ENCODE measurements around the gene LMX1A. TPM values are rescaled to one million over a fixed set of nuclear protein-coding genes. Genes with fewer than 3 reads are reported as not detected.

LMX1A gene
- total and polyA plus RNA-seq, 9 of the 15 experiments (the other 6 are each of a cell fraction or from before 2014, with no cell fraction given), result not detected

- TF ChIP-seq USF2 (CRISPR knock-in tag; IDR thresholded peaks at IDR 0.05), result no peak
- no peak for TF ChIP-seq CXXC5 (CRISPR knock-in tag; IDR thresholded peaks at IDR 0.05)
These were observed 122.4 kb downstream of the LMX1A start (continued) for GRCh38 chr1:165234149-165234548.

GRCh38 chr1:165228676-165229075, 127.8 kb downstream of the LMX1A start:
- H3K9ac ChIP-seq (ENCODE audit: insufficient read depth in 1 of 2, low read depth in 2 of 2, low read length in 2 of 2), result no peak overlapping the region
- FAIRE-seq, result no peak
- DNase-seq (ENCODE audit: extremely low read depth in 1 of 4, low spot score in 3 of 4), result peak in 2 of 4 experiments; percentile 12 to 22
- no peaks in the 10 kb centered on the region for H3K9me1 ChIP-seq (ENCODE audit: control insufficient read depth, insufficient read depth, low read length)
- peak; percentile 90 for ATAC-seq
- in situ Hi-C loops (cut with MboI), result no loop called here
- no peaks in the 10 kb centered on the region for H3K4me1 ChIP-seq (replicated peaks in 1 of 2; ENCODE audit: control insufficient read depth in 2 of 2, insufficient read depth in 2 of 2, low read length in 2 of 2)
- ChIA-PET POLR2A (interaction anchor here (1.0 kb wide), 1 partner anchor 10 kb away, joined by 3 read pairs; no protein-coding TSS in a partner anchor), CTCF (ENCODE audit: low intra/inter-chr PET ratio) (no interaction called here)
- H3K27ac ChIP-seq (ENCODE audit: extremely low read depth, low read depth, low read length), result no peak overlapping the region
- intact Hi-C loops (cut with micrococcal nuclease), result no loop called here
- no TSS peak for BruUV-seq (replicated peaks)
- no peaks in the 10 kb centered on the region for H3K79me2 ChIP-seq (ENCODE audit: control insufficient read depth, insufficient read depth, low read length)
- no peak overlapping the region for H2AFZ ChIP-seq (ENCODE audit: low read depth, low read length)
- no peaks in the 10 kb centered on the region for H3K36me3 ChIP-seq (ENCODE audit: control insufficient read depth, insufficient read depth, low read length)
- no peaks in the 10 kb centered on the region for H3K9me3 ChIP-seq (replicated peaks; ENCODE audit: control insufficient read depth, insufficient read depth, low read depth, low read length)
- no peaks in the 10 kb centered on the region for H4K20me1 ChIP-seq (replicated peaks; ENCODE audit: control insufficient read depth, insufficient read depth, low read length)
- no peak overlapping the region for H3K4me2 ChIP-seq (ENCODE audit: insufficient read depth, low read length)
- 0% methylated on average over 2 of the region's 2 CpGs for WGBS (ENCODE audit: insufficient coverage, low coverage, missing lambda C conversion rate)
- no peaks in the 10 kb centered on the region for H3K27me3 ChIP-seq (ENCODE audit: control insufficient read depth in 2 of 2, insufficient read depth in 2 of 2, low read length in 2 of 2)
- H3K4me3 ChIP-seq, result no peak overlapping the region
- TF ChIP-seq U2AF1 (optimal IDR thresholded peaks at IDR 0.05; ENCODE audit: low read depth, low read length) (no peak), VEZF1 (CRISPR knock-in tag; IDR thresholded peaks at IDR 0.05) (0 out of 2 replicates have a peak, but pooled peaks have one; percentile 31), CBFA2T3 (IDR thresholded peaks at IDR 0.05) (peak; percentile 18; the same call in 1 of the 2 replicates), NCOA4 (IDR thresholded peaks at IDR 0.05; ENCODE audit: partially characterized antibody) (no peak), ZNF766 (CRISPR knock-in tag; conservative IDR thresholded peaks at IDR 0.05) (peak; percentile 89), TCF3 (CRISPR knock-in tag; IDR thresholded peaks at IDR 0.05) (peak; percentile 45; the same call in 1 of the 2 replicates), SMAD3 (CRISPR knock-in tag; conservative IDR thresholded peaks at IDR 0.05) (0 out of 2 replicates have a peak, but pooled peaks have one; percentile 51), MCM5 (IDR thresholded peaks at IDR 0.05; ENCODE audit: low read depth) (no peak), TEAD1 (CRISPR knock-in tag; IDR thresholded peaks at IDR 0.05) (0 out of 4 replicates have a peak, but pooled peaks of 1 of the 2 experiments have one; percentile 10), ZSCAN32 (CRISPR knock-in tag; IDR thresholded peaks at IDR 0.05) (peak; percentile 43; the same call in 1 of the 2 replicates), NR2F6 (CRISPR knock-in tag; IDR thresholded peaks at IDR 0.05) (no peak), C11orf30 (IDR thresholded peaks at IDR 0.05; ENCODE audit: low read depth) (peak; percentile 30; the same call in 1 of the 2 replicates), ZNF584 (CRISPR knock-in tag; IDR thresholded peaks at IDR 0.05; ENCODE audit: low read depth) (peak; percentile 80; the same call in 1 of the 2 replicates), ATF4 (CRISPR knock-in tag; IDR thresholded peaks at IDR 0.05) (peak; percentile 89), ATF7 (IDR thresholded peaks at IDR 0.05) (peak; percentile 56; the same call in 1 of the 2 replicates), SPI1 (IDR thresholded peaks at IDR 0.05; ENCODE audit: borderline replicate concordance, low read depth, low read length) (peak; percentile 86; the same call in 1 of the 2 replicates)
